Measurements from ENCODE around the gene POP5. TPM values are rescaled to one million over a fixed set of nuclear protein-coding genes. Genes with fewer than 3 reads are reported as not detected.
"Not testable (repeated sequence)": the region's sequence is repeated elsewhere in the genome, so short reads cannot be mapped to it uniquely, and the experiment has no call there.

Gene POP5
- total RNA-seq, 2 donors from 2014 or later: 23.9 to 45.8 TPM

DNA sequence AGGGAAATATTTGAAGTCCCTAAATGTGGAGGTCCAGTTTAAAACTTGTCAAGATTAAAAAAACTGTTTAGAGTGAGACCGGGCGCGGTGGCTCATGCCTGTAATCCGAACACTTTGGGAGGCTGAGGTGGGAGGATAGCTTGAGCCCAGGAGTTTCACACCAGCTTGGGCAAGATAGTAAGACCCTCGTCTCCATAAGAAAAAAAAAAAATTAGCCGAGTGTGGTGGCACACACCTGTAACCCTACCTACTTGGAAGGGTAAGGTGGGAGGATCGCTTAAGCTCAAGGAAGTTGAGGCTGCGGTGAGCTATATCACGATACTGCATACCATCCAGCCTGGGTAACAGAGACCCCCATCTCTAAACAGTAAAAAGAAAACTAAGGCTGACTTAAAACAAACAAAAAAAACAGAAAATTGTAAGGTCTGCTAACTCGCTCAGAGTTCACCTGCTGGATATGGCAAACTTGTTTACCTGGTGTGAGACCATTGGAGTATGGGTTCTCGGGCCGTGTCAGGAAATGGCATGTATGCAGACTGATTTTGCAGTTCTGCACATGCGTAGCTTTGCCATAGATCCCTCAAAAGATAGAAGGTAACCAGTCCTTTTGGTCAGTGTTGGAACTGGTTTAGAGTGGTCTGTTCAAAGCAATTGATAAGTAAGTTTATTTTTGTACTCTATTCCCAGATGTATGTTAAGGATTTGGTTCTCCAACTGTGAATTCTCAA is 45.0 kb downstream of the POP5 start:
- intact Hi-C loops (cut with DNase I): no loop called here
- TF ChIP-seq POLR2A (IDR thresholded peaks at IDR 0.05) (peak in 1 of 3 donors; percentile 7), CTCF (IDR thresholded peaks at IDR 0.05) (no peak)
- H3K27me3 ChIP-seq: no peaks in the 10 kb centered on the region
- H3K36me3 ChIP-seq (replicated peaks in 1 of 2; ENCODE audit: insufficient read depth in 1 of 2, low read depth in 2 of 2): no peaks in the 10 kb centered on the region
- DNase-seq (peak in 3 of 4 donors; percentile 25 to 50 (median 32)), ATAC-seq (no peak)
- H3K4me1 ChIP-seq: peaks cover 52% of the 10 kb centered on the region
- H3K4me3 ChIP-seq: peak overlapping the region in 1 of 2 donors; percentile 79
- H3K27ac ChIP-seq: peak overlapping the region in 3 of 4 donors; percentile 76 to 94 (median 86)
- WGBS, 2 donors: 8 to 12% methylated on average over 13 of the region's 13 CpGs
- no peaks in the 10 kb centered on the region for H3K9me3 ChIP-seq

DNA sequence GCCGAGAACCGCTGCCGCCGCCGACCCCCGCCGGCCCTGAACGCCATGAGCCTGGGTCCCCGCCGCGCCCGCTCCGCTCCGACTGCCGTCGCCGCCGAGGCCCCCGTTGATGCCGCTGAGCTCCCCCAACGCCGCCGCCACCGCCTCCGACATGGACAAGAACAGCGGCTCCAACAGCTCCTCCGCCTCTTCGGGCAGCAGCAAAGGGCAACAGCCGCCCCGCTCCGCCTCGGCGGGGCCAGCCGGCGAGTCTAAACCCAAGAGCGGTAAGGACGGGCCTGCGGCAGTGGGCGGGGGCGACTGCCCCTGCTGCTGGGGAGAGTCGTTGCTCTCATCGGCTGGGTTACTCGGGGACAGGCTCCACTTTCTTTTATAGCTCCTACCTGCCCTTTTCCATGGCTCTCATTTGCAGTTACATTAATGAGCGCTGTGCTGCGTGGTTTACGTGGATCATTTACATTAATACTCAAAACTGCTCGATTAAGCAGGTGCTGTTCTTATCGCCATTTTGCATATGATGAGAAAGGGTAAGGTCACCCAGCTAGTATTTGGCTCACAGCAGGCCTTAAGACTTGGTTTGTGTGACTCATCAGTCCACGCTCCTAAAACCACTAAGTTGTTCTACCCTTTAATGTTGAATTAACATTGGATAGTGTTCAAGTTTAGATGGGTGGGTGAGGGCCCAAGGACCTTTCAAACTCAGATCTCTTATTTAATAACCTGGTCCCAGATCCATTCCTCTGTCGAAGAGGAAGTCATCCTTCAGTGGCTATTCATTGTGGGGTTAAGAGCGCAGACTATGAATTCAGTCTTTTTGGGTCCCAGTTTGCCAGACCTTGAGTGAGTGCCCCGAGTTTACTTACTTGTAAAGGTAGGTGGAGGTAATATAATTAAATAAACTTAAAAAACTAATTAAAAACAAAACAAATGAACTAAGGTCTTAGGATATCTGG is 46.2 kb downstream of the POP5 start:
- ATAC-seq: peak; percentile 47
- peak overlapping the region; percentile 86 to 94 (median 92) for H3K27ac ChIP-seq
- no peaks in the 10 kb centered on the region for H3K27me3 ChIP-seq
- intact Hi-C loops (cut with DNase I): no loop called here
- H3K4me1 ChIP-seq: peaks cover 43% of the 10 kb centered on the region
- H3K9me3 ChIP-seq: no peaks in the 10 kb centered on the region
- TF ChIP-seq POLR2A (IDR thresholded peaks at IDR 0.05) (no peak), CTCF (IDR thresholded peaks at IDR 0.05) (peak in 1 of 7 experiments; percentile 6)
- no peaks in the 10 kb centered on the region for H3K36me3 ChIP-seq (replicated peaks in 1 of 2; ENCODE audit: insufficient read depth in 1 of 2, low read depth in 2 of 2)
- 1 to 2% methylated on average over 14 to 52 of the region's 52 CpGs for WGBS, 2 donors
- H3K4me3 ChIP-seq: peak overlapping the region; percentile 74 to 79
- DNase-seq: peak; percentile 46 to 59 (median 54)

DNA sequence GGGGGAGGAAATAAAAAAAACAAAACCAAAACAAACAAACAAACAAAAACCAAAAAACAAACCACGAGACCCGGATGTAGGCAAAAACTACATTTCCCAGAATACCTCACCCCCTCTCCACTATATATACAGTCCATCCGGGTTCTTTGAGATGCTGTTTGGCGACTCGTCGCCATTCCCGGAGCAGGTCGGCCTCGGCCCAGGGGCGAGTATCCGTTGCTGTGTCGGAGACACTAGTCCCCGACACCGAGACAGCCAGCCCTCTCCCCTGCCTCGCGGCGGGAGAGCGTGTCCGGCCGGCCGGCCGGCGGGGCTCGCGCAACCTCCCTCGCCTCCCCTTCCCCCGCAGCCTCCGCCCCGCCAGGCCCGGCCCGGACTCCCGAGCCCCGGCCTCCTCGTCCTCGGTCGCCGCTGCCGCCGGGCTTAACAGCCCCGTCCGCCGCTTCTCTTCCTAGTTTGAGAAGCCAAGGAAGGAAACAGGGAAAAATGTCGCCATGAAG is 46.9 kb downstream of the POP5 start, which contains the start of gene RNF10:
Gene RNF10, plus strand, starts transcription at position 154 of the 500 bp plus-strand sequence. CDS start 456 bp downstream, outside the sequence.
- intact Hi-C loops (cut with DNase I): no loop called here
- Histone ChIP-seq H3K4me3 (peak within 1 kb of the TSS; percentile 74 to 79), H3K27me3 (no peaks in the 10 kb centered on the region), H3K4me1 (peaks cover 36% of the 10 kb centered on the region), H3K27ac (peak within 1 kb of the TSS; percentile 86 to 94 (median 92)), H3K36me3 (replicated peaks in 1 of 2; ENCODE audit: insufficient read depth in 1 of 2, low read depth in 2 of 2) (no peaks in the 10 kb centered on the region), H3K9me3 (no peaks in the 10 kb centered on the region)
- DNase-seq: peak; percentile 76 to 80 (median 79)
- ATAC-seq: peak; percentile 79
- 0 to 1% methylated on average over 21 to 42 of the region's 43 CpGs for WGBS, 2 donors
- TF ChIP-seq CTCF (IDR thresholded peaks at IDR 0.05) (no peak), POLR2A (IDR thresholded peaks at IDR 0.05) (peak; percentile 91 to 98 (median 96))

DNA sequence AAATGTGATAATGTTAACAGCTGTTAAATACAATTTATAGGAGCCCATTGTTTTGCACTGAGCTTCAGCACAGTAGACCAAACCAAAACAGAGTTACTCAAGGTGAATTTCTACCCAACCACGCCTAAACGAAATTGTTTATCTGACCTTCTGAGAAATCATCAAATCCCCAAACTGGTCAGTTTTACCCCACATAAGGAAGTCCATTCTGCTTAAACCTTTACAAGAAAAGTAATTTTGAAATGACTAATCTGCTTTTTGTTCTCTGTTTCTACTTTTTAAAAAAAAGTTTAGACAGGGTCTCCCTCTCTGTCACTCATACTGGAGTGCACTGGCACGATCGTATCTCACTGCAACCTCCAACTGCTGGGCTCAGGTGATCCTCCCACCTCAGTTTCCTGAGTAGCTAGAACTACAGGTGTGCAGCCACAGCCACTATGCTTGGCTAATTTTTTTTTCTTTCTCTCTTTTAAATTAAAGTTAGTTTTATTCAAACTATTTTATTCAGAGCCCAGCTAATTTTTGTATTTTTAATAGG is 48.4 kb downstream of the POP5 start:
- Histone ChIP-seq H3K27me3 (no peaks in the 10 kb centered on the region), H3K9me3 (no peaks in the 10 kb centered on the region), H3K4me3 (no peak overlapping the region), H3K36me3 (replicated peaks in 1 of 2; ENCODE audit: insufficient read depth in 1 of 2, low read depth in 2 of 2) (no peaks in the 10 kb centered on the region), H3K27ac (no peak overlapping the region), H3K4me1 (peaks cover 25% of the 10 kb centered on the region)
- DNase-seq (no peak), ATAC-seq (no peak)
- WGBS, 2 donors: 50 to 57% methylated on average over 4 of the region's 4 CpGs
- TF ChIP-seq CTCF (IDR thresholded peaks at IDR 0.05) (no peak), POLR2A (IDR thresholded peaks at IDR 0.05) (no peak)
- intact Hi-C loops (cut with DNase I): no loop called here

- intact Hi-C loops (cut with DNase I); H3K9me3 ChIP-seq; H3K27me3 ChIP-seq; H3K4me3 ChIP-seq; H3K4me1 ChIP-seq; ATAC-seq; H3K36me3 ChIP-seq (replicated peaks in 1 of 2; ENCODE audit: insufficient read depth in 1 of 2, low read depth in 2 of 2); DNase-seq: not testable (repeated sequence)
- H3K27ac ChIP-seq: peak overlapping the region in 3 of 4 donors; percentile 75 to 94 (median 94)
These were observed 50.8 kb downstream of the POP5 start for GRCh38 chr12:120530418-120530761.
